GM12878 (cell line): ENCODE results near the gene LRP5. TPM values are rescaled to one million over a fixed set of nuclear protein-coding genes. Genes with fewer than 3 reads are reported as not detected.

Source experiments
- ATAC-seq: fragments of 200-7000 bp; cut with Tn5 transposase; 3 replicates; pipeline ENCODE4 v1.9.1; 2020; ENCODE audit warnings: mild to moderate bottlenecking, moderate library complexity
- BruUV-seq: library from RNA; stranded (reverse); fragments of 400-500 nt; replicated peaks from 2 replicates; lab custom pipeline; 2021; lab: Mats Ljungman, UMichigan
- CTCF ChIA-PET: fragments of 300-600 bp; sonication (Branson Sonifier 250); formaldehyde crosslinking; extraction: SDS; loops from one replicate; lab custom pipeline; 2021; ENCODE audit warnings: inconsistent platforms; lab: Yijun Ruan, JAX
- POLR2A ChIA-PET: fragments of 350-600 bp; formaldehyde crosslinking; extraction: SDS; loops from one replicate; lab custom pipeline; 2021; ENCODE audit warnings: inconsistent platforms; lab: Charles Lee
- RAD21 ChIA-PET: fragments of 300-600 bp; sonication (Branson Sonifier 250); formaldehyde crosslinking; loops from one replicate; lab custom pipeline; 2023; ENCODE audit warnings: antibody characterized with exemption; ENCODE audit not compliant: unreplicated experiment; lab: Charles Lee
- SMC1A ChIA-PET: fragments of 300-600 bp; sonication (Branson Sonifier 250); formaldehyde crosslinking; loops from one replicate; lab custom pipeline; 2023; ENCODE audit not compliant: unreplicated experiment, uncharacterized antibody; lab: Charles Lee
- DNase-seq: peaks from one replicate; pipeline ENCODE4 v3.0.0-alpha.2; 2011; ENCODE audit warnings: low read depth, low spot score
- FAIRE-seq: peaks from 3 replicates; lab custom pipeline; 2011; peaks lifted over from hg19 to GRCh38; lab: Jason Lieb, UNC
- H2AFZ ChIP-seq: 2 replicates; pipeline ENCODE4 v1.6.0; 2011; ENCODE audit warnings: low read depth, low read length, control low read depth; ENCODE audit not compliant: control insufficient read depth
- H3K27ac ChIP-seq: 2 replicates; pipeline ENCODE4 v1.5.1; 2011; ENCODE audit warnings: control low read depth; ENCODE audit not compliant: control insufficient read depth, insufficient read depth
- H3K27me3 ChIP-seq, 2 experiments: replicated peaks in 1 of 2; 2 replicates each; pipeline versions ENCODE4 v1.6.0 to v1.6.1; 2011; ENCODE audit warnings: low read length in 1 of 2; ENCODE audit not compliant: control insufficient read depth in 2 of 2, insufficient read depth in 2 of 2
- H3K36me3 ChIP-seq, 2 experiments: 2 replicates each; pipeline ENCODE4 v1.5.1; 2011; ENCODE audit warnings: low read length in 1 of 2; ENCODE audit not compliant: control insufficient read depth in 2 of 2, insufficient read depth in 2 of 2
- H3K4me1 ChIP-seq: 2 replicates; pipeline ENCODE4 v1.6.1; 2011; ENCODE audit warnings: mild to moderate bottlenecking, low read length, moderate library complexity, mixed read lengths; ENCODE audit not compliant: control insufficient read depth, insufficient read depth
- H3K4me2 ChIP-seq: 2 replicates; pipeline ENCODE4 v1.6.0; 2011; ENCODE audit warnings: control low read depth; ENCODE audit not compliant: control insufficient read depth, insufficient read depth
- H3K4me3 ChIP-seq: fragments of 200-600 bp; sonication (generic); 2 replicates; pipeline ENCODE4 v1.5.1; 2016
- H3K79me2 ChIP-seq: 2 replicates; pipeline ENCODE4 v1.6.0; 2011; ENCODE audit warnings: low read length; ENCODE audit not compliant: control insufficient read depth, insufficient read depth
- H3K9ac ChIP-seq: 2 replicates; pipeline ENCODE4 v1.8.0; 2011; ENCODE audit warnings: low read length, control low read depth, mixed read lengths; ENCODE audit not compliant: control insufficient read depth, insufficient read depth
- H3K9me3 ChIP-seq: replicated peaks from 3 replicates; pipeline ENCODE4 v1.5.1; 2011; ENCODE audit warnings: mild to moderate bottlenecking, low read length; ENCODE audit not compliant: control insufficient read depth, insufficient read depth
- H4K20me1 ChIP-seq: 2 replicates; pipeline ENCODE4 v1.6.0; 2011; ENCODE audit not compliant: control insufficient read depth, insufficient read depth
- EED ChIP-seq: sonication (generic); IDR thresholded peaks from 2 replicates; pipeline ENCODE4 v1.6.1; 2016; ENCODE audit warnings: antibody characterized with exemption, low read depth
- NFIC ChIP-seq: IDR thresholded peaks from 2 replicates; pipeline ENCODE4 v1.6.1; 2012; ENCODE audit warnings: low read depth, mild to moderate bottlenecking, inconsistent platforms, low read length, moderate library complexity
- RELA ChIP-seq: fragments of 450-650 bp; IDR thresholded peaks from 2 replicates; pipeline ENCODE4 v1.8.0; 2014; ENCODE audit warnings: borderline replicate concordance; ENCODE audit not compliant: partially characterized antibody
- SREBF2 ChIP-seq: IDR thresholded peaks from 2 replicates; pipeline ENCODE4 v1.6.1; 2012; ENCODE audit warnings: mild to moderate bottlenecking, low read length
- STAT3 ChIP-seq: IDR thresholded peaks from 2 replicates; pipeline ENCODE4 v1.6.1; 2011; ENCODE audit warnings: low read depth, low read length, improper control_type of control experiment
- YBX1 ChIP-seq: fragments of 450-650 bp; IDR thresholded peaks from 2 replicates; pipeline ENCODE4 v1.6.1; 2016; ENCODE audit warnings: antibody characterized with exemption
- WGBS: methylation state at CpG from one replicate; pipeline ENCODE4 v1.1.6; 2016; ENCODE audit warnings: low lambda C conversion rate; ENCODE audit not compliant: insufficient replicate concordance, insufficient coverage; ENCODE audit errors: missing lambda C conversion rate; 5-methylcytosine and 5-hydroxymethylcytosine counted together
- in situ Hi-C: fragments of 300-500 bp; cut with MboI; formaldehyde crosslinking; loops from 9 replicates; pipeline ENCODE4 v1.14.3; 2018; ENCODE audit warnings: mixed read lengths
- intact Hi-C: fragments of 100-400 bp; cut with micrococcal nuclease; formaldehyde crosslinking; loops from one replicate; pipeline ENCODE4 v1.14.2; 2022; ENCODE audit not compliant: unreplicated experiment
- polyA plus RNA-seq, 11 experiments: library from polyadenylated mRNA; depleted of rRNA in 4 of 11; unstranded in 6 of 11; stranded (reverse) in 5 of 11; fragments of >200 nt; fragmentation: Nextera tagmentation in 4 of 11; fragmentation: Illumina TruSeq in 1 of 11; extraction: Ambion mirVana in 4 of 11; extraction: Trizol in 1 of 11; gene quantifications; 1 replicate in 1 of 11; 2 replicates in 10 of 11; pipeline versions ENCODE4 v1.2.1 to v1.2.3, GENCODE V29; 2011 to 2016; ENCODE audit warnings: inconsistent platforms in 2 of 11, missing spikeins in 2 of 11, low read depth in 1 of 11
- total RNA-seq, 4 experiments: library from RNA; depleted of rRNA in 3 of 4; stranded (reverse); fragments of >200 nt in 3 of 4; fragmentation: Illumina TruSeq in 1 of 4; extraction: Trizol in 1 of 4; gene quantifications; 2 replicates each; pipeline versions ENCODE4 v1.2.1 to v1.2.3, GENCODE V29; 2013 to 2021
- TF ChIP-seq, protein P1 (sequence below): IDR thresholded peaks from 2 replicates; pipeline ENCODE4 v1.6.1; 2012; ENCODE audit warnings: low read length, inconsistent platforms
- TF ChIP-seq, protein P2 (sequence below): fragments of 450-650 bp; IDR thresholded peaks from 2 replicates; pipeline ENCODE4 v1.6.1; 2017; ENCODE audit warnings: low read depth, mild to moderate bottlenecking, moderate library complexity
- TF ChIP-seq, protein P3 (sequence below): fragments of 450-650 bp; formaldehyde crosslinking; IDR thresholded peaks from 2 replicates; pipeline ENCODE4 v1.5.0; 2022; ENCODE audit warnings: mild to moderate bottlenecking, missing genetic modification characterization
- TF ChIP-seq, protein P4 (sequence below): fragments of 450-650 bp; formaldehyde crosslinking; IDR thresholded peaks from 2 replicates; pipeline ENCODE4 v1.4.0; 2022; ENCODE audit warnings: mild to moderate bottlenecking, moderate library complexity
- TF ChIP-seq, protein P5 (sequence below): fragments of 450-650 bp; IDR thresholded peaks from 2 replicates; pipeline ENCODE4 v1.6.1; 2017; ENCODE audit warnings: mild to moderate bottlenecking

The LRP5 gene
- total and polyA plus RNA-seq, 10 of the 15 experiments (the other 5 are each of a cell fraction or from before 2014, with no cell fraction given): 0.37 to 34.0 (median 6.6) TPM

DNA sequence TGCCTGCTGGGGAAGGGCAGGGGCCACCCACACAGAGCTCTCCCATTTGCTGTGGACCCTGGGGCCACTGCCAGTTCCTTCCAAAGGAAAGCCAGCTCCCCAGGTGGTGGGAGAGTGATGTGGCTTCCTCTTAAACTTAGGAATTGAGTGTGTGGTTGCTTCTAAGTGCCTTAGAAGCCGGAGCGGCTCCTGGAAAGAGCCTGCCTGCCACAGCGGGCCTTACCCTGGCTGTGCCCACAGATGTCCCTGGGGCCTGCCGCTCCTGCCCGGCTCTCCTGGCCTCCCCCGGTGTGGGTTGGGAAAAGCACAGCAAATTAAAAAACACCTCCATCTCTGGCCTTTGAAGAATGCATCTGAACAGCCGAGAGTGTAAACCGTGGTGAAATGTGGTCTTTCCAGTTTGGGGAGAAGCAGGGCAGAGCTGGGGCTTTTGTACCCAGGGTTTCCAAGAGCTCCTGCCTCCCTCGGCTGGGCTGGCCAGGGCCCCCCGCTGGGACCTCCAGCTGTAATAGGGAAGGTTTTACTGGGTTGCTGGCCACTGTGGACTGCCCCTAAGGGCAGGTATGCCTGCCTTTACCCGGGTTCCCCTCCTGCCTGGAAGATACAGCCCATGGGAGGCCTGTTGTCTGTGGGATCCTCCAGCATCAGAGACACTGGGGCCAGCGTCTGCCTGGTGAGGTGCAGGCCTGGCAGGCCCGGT lies 30.2 kb downstream of the LRP5 start:
- Histone ChIP-seq H3K36me3 (no peaks in the 10 kb centered on the region; a peak in 1 of 4 replicates), H3K4me1 (peaks cover 8% of the 10 kb centered on the region), H3K4me2 (no peak overlapping the region), H3K9ac (no peak overlapping the region), H4K20me1 (no peaks in the 10 kb centered on the region), H3K79me2 (peaks cover 7% of the 10 kb centered on the region), H3K27me3 (no peaks in the 10 kb centered on the region), H3K9me3 (peaks cover 4% of the 10 kb centered on the region; the same call in 2 of the 3 replicates), H3K27ac (no peak overlapping the region), H2AFZ (no peak overlapping the region), H3K4me3 (no peak overlapping the region)
- intact Hi-C loops (no loop called here), in situ Hi-C loops (no loop called here)
- ChIA-PET RAD21 (no interaction called here), SMC1A (interaction anchor here (0.7 kb wide), 1 partner anchor 29 kb away, joined by 3 read pairs; no protein-coding TSS in a partner anchor), POLR2A (interaction anchor here (0.5 kb wide), 1 partner anchor 50 kb away, joined by 3 read pairs; no protein-coding TSS in a partner anchor), CTCF (interaction anchor here (0.6 to 1.0 kb wide), 2 partner anchors 69 to 158 kb away, joined by 3 read pairs; no protein-coding TSS in a partner anchor)
- ATAC-seq (no peak), FAIRE-seq (no peak), DNase-seq (no peak)
- 77% methylated on average over 13 of the region's 13 CpGs for WGBS
- BruUV-seq: no TSS peak
- no peak for TF ChIP-seq EED
- TF ChIP-seq YBX1: no peak
- TF ChIP-seq, protein P1, sequence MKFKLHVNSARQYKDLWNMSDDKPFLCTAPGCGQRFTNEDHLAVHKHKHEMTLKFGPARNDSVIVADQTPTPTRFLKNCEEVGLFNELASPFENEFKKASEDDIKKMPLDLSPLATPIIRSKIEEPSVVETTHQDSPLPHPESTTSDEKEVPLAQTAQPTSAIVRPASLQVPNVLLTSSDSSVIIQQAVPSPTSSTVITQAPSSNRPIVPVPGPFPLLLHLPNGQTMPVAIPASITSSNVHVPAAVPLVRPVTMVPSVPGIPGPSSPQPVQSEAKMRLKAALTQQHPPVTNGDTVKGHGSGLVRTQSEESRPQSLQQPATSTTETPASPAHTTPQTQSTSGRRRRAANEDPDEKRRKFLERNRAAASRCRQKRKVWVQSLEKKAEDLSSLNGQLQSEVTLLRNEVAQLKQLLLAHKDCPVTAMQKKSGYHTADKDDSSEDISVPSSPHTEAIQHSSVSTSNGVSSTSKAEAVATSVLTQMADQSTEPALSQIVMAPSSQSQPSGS: no peak
- TF ChIP-seq, protein P2, sequence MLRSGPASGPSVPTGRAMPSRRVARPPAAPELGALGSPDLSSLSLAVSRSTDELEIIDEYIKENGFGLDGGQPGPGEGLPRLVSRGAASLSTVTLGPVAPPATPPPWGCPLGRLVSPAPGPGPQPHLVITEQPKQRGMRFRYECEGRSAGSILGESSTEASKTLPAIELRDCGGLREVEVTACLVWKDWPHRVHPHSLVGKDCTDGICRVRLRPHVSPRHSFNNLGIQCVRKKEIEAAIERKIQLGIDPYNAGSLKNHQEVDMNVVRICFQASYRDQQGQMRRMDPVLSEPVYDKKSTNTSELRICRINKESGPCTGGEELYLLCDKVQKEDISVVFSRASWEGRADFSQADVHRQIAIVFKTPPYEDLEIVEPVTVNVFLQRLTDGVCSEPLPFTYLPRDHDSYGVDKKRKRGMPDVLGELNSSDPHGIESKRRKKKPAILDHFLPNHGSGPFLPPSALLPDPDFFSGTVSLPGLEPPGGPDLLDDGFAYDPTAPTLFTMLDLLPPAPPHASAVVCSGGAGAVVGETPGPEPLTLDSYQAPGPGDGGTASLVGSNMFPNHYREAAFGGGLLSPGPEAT: no peak
- TF ChIP-seq, protein P3, sequence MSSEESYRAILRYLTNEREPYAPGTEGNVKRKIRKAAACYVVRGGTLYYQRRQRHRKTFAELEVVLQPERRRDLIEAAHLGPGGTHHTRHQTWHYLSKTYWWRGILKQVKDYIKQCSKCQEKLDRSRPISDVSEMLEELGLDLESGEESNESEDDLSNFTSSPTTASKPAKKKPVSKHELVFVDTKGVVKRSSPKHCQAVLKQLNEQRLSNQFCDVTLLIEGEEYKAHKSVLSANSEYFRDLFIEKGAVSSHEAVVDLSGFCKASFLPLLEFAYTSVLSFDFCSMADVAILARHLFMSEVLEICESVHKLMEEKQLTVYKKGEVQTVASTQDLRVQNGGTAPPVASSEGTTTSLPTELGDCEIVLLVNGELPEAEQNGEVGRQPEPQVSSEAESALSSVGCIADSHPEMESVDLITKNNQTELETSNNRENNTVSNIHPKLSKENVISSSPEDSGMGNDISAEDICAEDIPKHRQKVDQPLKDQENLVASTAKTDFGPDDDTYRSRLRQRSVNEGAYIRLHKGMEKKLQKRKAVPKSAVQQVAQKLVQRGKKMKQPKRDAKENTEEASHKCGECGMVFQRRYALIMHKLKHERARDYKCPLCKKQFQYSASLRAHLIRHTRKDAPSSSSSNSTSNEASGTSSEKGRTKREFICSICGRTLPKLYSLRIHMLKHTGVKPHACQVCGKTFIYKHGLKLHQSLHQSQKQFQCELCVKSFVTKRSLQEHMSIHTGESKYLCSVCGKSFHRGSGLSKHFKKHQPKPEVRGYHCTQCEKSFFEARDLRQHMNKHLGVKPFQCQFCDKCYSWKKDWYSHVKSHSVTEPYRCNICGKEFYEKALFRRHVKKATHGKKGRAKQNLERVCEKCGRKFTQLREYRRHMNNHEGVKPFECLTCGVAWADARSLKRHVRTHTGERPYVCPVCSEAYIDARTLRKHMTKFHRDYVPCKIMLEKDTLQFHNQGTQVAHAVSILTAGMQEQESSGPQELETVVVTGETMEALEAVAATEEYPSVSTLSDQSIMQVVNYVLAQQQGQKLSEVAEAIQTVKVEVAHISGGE: no peak
- no peak for TF ChIP-seq RELA
- TF ChIP-seq SREBF2: no peak
- TF ChIP-seq, protein P4, sequence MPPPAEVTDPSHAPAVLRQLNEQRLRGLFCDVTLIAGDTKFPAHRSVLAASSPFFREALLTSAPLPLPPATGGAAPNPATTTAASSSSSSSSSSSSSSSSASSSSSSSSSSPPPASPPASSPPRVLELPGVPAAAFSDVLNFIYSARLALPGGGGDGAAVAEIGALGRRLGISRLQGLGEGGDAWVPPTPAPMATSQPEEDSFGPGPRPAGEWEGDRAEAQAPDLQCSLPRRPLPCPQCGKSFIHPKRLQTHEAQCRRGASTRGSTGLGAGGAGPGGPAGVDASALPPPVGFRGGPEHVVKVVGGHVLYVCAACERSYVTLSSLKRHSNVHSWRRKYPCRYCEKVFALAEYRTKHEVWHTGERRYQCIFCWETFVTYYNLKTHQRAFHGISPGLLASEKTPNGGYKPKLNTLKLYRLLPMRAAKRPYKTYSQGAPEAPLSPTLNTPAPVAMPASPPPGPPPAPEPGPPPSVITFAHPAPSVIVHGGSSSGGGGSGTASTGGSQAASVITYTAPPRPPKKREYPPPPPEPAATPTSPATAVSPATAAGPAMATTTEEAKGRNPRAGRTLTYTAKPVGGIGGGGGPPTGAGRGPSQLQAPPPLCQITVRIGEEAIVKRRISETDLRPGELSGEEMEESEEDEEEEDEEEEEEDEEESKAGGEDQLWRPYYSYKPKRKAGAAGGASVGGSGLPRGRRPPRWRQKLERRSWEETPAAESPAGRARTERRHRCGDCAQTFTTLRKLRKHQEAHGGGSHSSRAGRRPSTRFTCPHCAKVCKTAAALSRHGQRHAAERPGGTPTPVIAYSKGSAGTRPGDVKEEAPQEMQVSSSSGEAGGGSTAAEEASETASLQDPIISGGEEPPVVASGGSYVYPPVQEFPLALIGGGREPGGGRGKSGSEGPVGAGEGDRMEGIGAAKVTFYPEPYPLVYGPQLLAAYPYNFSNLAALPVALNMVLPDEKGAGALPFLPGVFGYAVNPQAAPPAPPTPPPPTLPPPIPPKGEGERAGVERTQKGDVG (CRISPR knock-in tag): no peak
- TF ChIP-seq STAT3: no peak
- TF ChIP-seq NFIC: no peak
- TF ChIP-seq, protein P5, sequence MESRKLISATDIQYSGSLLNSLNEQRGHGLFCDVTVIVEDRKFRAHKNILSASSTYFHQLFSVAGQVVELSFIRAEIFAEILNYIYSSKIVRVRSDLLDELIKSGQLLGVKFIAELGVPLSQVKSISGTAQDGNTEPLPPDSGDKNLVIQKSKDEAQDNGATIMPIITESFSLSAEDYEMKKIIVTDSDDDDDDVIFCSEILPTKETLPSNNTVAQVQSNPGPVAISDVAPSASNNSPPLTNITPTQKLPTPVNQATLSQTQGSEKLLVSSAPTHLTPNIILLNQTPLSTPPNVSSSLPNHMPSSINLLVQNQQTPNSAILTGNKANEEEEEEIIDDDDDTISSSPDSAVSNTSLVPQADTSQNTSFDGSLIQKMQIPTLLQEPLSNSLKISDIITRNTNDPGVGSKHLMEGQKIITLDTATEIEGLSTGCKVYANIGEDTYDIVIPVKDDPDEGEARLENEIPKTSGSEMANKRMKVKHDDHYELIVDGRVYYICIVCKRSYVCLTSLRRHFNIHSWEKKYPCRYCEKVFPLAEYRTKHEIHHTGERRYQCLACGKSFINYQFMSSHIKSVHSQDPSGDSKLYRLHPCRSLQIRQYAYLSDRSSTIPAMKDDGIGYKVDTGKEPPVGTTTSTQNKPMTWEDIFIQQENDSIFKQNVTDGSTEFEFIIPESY: no peak
